Lung (tissue), 12 donors: ENCODE results near the gene SERPINB12. TPM values are rescaled to one million over a fixed set of nuclear protein-coding genes. Genes with fewer than 3 reads are reported as not detected.

Experiments used
- ATAC-seq: fragments of 200-7000 bp; cut with Tn5 transposase; one replicate; pipeline ENCODE4 v1.9.1; 2020; ENCODE audit warnings: moderate number of reproducible peaks; ENCODE audit not compliant: insufficient read depth, low FRiP score
- DNase-seq, 3 donors: peaks; one replicate each; pipeline ENCODE4 v3.0.0-alpha.2; 2013 to 2017
- H3K27ac ChIP-seq, 2 donors: one replicate each; pipeline ENCODE4 v1.5.1; 2013; ENCODE audit warnings: mild to moderate bottlenecking in 2 of 2, moderate library complexity in 2 of 2, control low read depth in 1 of 2, inconsistent platforms in 1 of 2, low read depth in 1 of 2, low read length in 1 of 2
- H3K27me3 ChIP-seq, 3 donors: one replicate each; pipeline ENCODE4 v1.5.1; 2013; ENCODE audit warnings: low read length in 2 of 3; ENCODE audit not compliant: control insufficient read depth in 3 of 3, insufficient read depth in 3 of 3
- H3K36me3 ChIP-seq, 4 donors: one replicate each; pipeline ENCODE4 v1.5.1; 2013; ENCODE audit warnings: low read length in 4 of 4, mild to moderate bottlenecking in 1 of 4, moderate library complexity in 1 of 4; ENCODE audit not compliant: control insufficient read depth in 4 of 4, insufficient read depth in 4 of 4
- H3K4me1 ChIP-seq, 5 donors: one replicate each; pipeline ENCODE4 v1.5.1; 2013; ENCODE audit warnings: low read length in 5 of 5, mild to moderate bottlenecking in 2 of 5, moderate library complexity in 1 of 5; ENCODE audit not compliant: control insufficient read depth in 5 of 5, insufficient read depth in 5 of 5
- H3K4me3 ChIP-seq: one replicate; pipeline ENCODE4 v1.5.1; 2013; ENCODE audit warnings: mild to moderate bottlenecking, control low read depth, moderate library complexity
- H3K9ac ChIP-seq, 2 donors: one replicate each; pipeline ENCODE4 v1.5.1; 2013; ENCODE audit warnings: low read length in 2 of 2, control low read depth in 1 of 2; ENCODE audit not compliant: insufficient read depth in 1 of 2
- H3K9me3 ChIP-seq, 4 donors: one replicate each; pipeline ENCODE4 v1.5.1; 2013; ENCODE audit warnings: low read length in 3 of 4, mild to moderate bottlenecking in 1 of 4, moderate library complexity in 1 of 4; ENCODE audit not compliant: control insufficient read depth in 4 of 4, insufficient read depth in 3 of 4
- WGBS, 2 donors: extraction: QIAGEN DNeasy Blood & Tissue Kit; methylation state at CpG; one replicate each; pipeline ENCODE4 v1.1.7; 2013; 5-methylcytosine and 5-hydroxymethylcytosine counted together
- polyA plus RNA-seq, 2 donors: library from polyadenylated mRNA; stranded (reverse); fragments of 200-250 nt; gene quantifications; one replicate each; pipeline ENCODE4 v1.2.1, GENCODE V29; 2013
- total RNA-seq, 2 donors: library from RNA; depleted of rRNA in 1 of 2; stranded (reverse); fragments of >200 nt in 1 of 2; gene quantifications; one replicate each; pipeline ENCODE4 v1.2.1, GENCODE V29; 2014 to 2021
- TF ChIP-seq, protein P1 (sequence below): IDR thresholded peaks from 2 replicates; pipeline ENCODE4 v1.5.1; 2012; ENCODE audit warnings: mild to moderate bottlenecking; ENCODE audit errors: control extremely low read depth, extremely low read depth
- donor health status: control.
- donor health status: control.
- donor health status: Bipolar disorder and iron deficiency.
- donor health status: healthy.
- donor health status: DM: yes; HTN: yes; CAD: no.

The SERPINB12 gene
- total and polyA plus RNA-seq, 4 donors = not detected

DNA sequence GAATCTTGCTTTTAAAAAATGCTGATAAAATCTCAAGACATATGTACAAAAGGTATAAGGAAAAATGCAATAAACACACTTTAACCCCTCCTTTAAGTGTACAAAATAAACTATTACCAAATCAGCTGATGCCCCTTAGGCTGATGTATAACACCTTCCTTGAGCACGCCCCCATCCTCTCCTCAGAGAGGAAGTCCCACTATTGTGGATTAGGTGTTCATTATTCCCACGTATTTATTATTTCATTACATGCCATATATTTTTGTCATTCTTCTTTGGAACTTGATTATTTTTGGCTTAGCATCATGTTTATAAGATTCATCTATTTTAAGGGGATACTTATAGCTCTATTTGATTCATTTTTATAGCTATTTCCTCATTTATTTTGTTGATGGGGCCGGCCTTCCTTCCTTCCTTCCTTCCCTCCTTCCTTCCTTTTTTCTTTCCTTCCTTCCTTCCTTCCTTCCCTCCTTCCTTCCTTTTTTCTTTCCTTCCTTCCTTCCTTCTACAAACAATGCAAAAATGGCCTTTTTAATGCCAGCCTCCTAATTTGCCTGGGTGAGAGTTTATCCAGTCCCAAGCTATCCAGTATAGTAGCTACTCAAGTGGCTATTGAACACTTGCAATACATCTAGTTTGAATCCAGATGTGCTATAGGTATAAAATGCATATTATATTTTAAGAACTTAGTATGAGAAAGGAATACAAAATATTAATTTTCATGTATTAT lies 49.0 kb downstream of the SERPINB12 start:
- TF ChIP-seq, protein P1, sequence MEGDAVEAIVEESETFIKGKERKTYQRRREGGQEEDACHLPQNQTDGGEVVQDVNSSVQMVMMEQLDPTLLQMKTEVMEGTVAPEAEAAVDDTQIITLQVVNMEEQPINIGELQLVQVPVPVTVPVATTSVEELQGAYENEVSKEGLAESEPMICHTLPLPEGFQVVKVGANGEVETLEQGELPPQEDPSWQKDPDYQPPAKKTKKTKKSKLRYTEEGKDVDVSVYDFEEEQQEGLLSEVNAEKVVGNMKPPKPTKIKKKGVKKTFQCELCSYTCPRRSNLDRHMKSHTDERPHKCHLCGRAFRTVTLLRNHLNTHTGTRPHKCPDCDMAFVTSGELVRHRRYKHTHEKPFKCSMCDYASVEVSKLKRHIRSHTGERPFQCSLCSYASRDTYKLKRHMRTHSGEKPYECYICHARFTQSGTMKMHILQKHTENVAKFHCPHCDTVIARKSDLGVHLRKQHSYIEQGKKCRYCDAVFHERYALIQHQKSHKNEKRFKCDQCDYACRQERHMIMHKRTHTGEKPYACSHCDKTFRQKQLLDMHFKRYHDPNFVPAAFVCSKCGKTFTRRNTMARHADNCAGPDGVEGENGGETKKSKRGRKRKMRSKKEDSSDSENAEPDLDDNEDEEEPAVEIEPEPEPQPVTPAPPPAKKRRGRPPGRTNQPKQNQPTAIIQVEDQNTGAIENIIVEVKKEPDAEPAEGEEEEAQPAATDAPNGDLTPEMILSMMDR = no peak

DNA sequence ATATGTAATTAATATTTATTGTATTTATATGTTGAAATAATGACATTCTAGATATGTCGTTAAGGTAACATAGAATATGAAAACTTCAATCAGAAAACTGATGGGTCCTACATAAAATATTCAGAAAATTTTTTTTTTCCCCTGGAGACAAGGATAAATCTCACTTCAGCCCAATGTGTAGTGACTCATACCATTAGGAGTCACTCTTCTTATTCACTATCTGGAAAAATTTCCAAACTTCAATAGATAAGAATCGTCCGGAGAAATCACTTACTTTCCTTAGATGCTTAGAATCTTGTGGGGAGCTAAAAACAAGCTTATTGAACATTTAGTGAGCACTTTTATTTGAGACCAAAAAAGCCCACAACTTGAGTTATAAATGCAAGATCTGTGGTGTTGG lies 49.6 kb downstream of the SERPINB12 start:
- ATAC-seq (no peak), DNase-seq (no peak)
- WGBS, 2 donors = 83 to 94% methylated on average over 3 of the region's 3 CpGs
- no peaks in the 10 kb centered on the region for H3K36me3 ChIP-seq
- H3K4me1 ChIP-seq = peaks cover 0 to 1% (median 0%) of the 10 kb centered on the region in 5 donors
- H3K9me3 ChIP-seq = peaks cover 0 to 2% (median 0%) of the 10 kb centered on the region in 4 donors
- H3K4me3 ChIP-seq = no peak overlapping the region
- TF ChIP-seq, protein P1 = no peak
- no peak overlapping the region for H3K9ac ChIP-seq
- H3K27me3 ChIP-seq = no peaks in the 10 kb centered on the region
- no peak overlapping the region for H3K27ac ChIP-seq

More for the DNA sequence above, 49.0 kb downstream of the SERPINB12 start:
- 60 to 74% methylated on average over 3 of the region's 3 CpGs for WGBS, 2 donors
- ATAC-seq (no peak), DNase-seq (no peak)
- H3K36me3 ChIP-seq = no peaks in the 10 kb centered on the region
- peaks cover 0 to 1% (median 0%) of the 10 kb centered on the region in 5 donors for H3K4me1 ChIP-seq
- no peak overlapping the region for H3K9ac ChIP-seq
- H3K9me3 ChIP-seq = peaks cover 0 to 2% (median 0%) of the 10 kb centered on the region in 4 donors
- H3K27ac ChIP-seq = no peak overlapping the region
- no peaks in the 10 kb centered on the region for H3K27me3 ChIP-seq
- no peak overlapping the region for H3K4me3 ChIP-seq

DNA sequence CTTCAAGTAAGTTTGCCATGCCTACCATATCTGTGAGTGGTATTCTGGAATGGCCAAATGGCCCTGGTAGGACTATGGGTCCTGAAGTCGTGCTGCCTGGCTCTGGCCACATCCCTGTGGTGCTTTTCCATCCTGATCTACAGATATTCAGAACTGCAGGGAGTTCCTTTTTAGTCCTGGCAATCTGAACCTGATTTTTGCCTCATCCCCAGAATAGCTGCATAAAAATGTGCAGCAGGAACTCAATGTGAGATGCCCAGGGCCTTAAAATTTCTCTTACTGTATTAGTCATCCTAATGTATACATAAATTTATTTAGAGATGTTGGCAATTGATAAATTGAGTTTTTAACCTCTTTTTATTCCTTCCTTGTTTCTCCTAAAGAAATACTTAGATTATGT lies 50.3 kb downstream of the SERPINB12 start:
- H3K27me3 ChIP-seq = no peaks in the 10 kb centered on the region
- ATAC-seq (no peak), DNase-seq (no peak)
- H3K4me3 ChIP-seq = no peak overlapping the region
- peaks cover 0 to 4% (median 0%) of the 10 kb centered on the region in 4 donors for H3K9me3 ChIP-seq
- TF ChIP-seq, protein P1 = no peak
- no peak overlapping the region for H3K9ac ChIP-seq
- no peaks in the 10 kb centered on the region for H3K36me3 ChIP-seq
- no peak overlapping the region for H3K27ac ChIP-seq
- H3K4me1 ChIP-seq = peaks cover 0 to 1% (median 0%) of the 10 kb centered on the region in 5 donors
- WGBS, 2 donors = 43 to 56% methylated on average over 1 of the region's 1 CpG
